Measurements from ENCODE around the gene TXNDC17.
"Not testable (repeated sequence)": the region's sequence is repeated elsewhere in the genome, so short reads cannot be mapped to it uniquely, and the experiment has no call there.

DNA sequence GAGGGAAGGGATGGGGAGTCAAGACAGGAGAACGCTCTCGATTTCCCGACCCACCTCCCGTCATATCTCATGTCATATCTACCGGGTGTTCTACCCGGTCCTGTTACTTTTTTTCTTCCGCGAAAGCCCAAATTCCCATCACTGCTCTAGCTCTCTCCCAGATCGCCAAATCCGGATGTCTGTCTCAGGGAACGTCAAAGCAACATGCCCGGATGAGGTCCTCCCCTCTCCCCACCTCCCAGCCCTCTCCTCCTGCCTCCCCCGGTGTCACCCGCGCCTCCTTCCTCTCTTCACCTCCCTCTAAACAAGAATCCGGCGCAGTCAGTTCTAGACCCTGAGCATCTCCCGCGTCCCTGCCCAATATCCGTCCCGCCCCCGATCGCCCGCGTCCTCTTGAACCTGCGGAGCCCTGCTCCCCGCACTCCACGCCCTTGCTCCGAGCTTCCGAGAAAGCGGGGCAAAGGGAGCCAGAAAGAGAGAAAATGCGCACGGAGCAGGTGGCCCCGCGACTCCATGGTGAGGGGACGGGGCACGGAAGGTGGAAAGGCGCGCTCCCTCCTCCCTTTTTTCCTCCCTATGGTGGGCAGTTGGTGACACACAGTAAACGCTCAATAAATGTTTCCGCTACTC is 15.0 kb downstream of the TXNDC17 start:
- TF ChIP-seq CTCF, POLR2A, POLR2AphosphoS5 (IDR thresholded peaks at IDR 0.05): not testable (repeated sequence)

Measured in breast epithelium (tissue), 3 donors.